Measurements from ENCODE around the gene PAF1. TPM values are rescaled to one million over a fixed set of nuclear protein-coding genes. Genes with fewer than 3 reads are reported as not detected.

Gene PAF1
- total and polyA plus RNA-seq, 2 of the 13 experiments (the other 11 are each of a cell fraction or from before 2014, with no cell fraction given), result 30.2 to 31.1 TPM

DNA sequence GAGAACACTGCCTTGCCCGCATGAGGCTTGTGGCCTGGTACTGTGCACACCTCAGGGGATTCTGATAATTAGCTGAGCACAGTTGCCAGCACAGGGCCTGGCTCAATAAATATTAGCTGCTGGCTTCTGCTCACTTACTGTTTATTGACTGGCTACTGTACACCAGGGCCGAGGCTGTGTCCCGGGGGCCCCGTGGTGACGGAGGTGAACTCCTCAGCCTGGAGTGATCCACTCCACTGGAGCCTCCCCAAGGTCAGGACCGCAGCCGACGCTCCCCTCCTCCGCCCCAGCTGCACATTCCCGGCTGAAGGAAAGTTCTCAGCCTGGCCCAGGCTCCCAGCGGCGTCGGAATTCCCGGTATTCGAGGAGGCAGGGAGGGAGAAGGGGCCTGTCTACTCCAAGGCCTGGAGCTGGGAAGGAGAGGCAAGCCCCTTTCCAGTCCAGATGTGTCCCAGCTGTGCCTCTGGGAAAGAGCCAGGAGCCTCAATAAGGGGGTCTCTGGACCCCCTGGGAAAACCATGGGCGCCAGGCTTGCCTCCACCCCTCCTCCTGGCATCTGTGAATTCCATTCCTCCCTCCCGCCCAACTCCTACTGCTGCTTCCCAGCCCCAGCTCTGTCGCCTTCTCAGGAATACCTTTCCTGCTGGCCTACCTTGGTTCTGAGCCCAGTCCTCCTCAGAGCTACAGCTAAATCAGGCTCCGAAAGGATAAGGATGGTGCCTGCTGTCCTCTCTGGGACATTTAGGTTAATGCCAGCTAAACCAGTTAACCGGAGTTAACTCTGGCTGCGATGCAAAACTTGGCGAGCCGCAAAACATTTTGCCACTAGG, 37.6 kb upstream of the PAF1 start (continued):
- TF ChIP-seq ZNF234 (CRISPR knock-in tag; conservative IDR thresholded peaks at IDR 0.05) (no peak), HNF1A (IDR thresholded peaks at IDR 0.05; ENCODE audit: low read depth) (no peak), HNF1A (CRISPR knock-in tag; IDR thresholded peaks at IDR 0.05; ENCODE audit: borderline replicate concordance) (no peak), ZNF501 (CRISPR knock-in tag; IDR thresholded peaks at IDR 0.05) (peak; percentile 53), ZNF331 (CRISPR knock-in tag; IDR thresholded peaks at IDR 0.05) (peak; percentile 49; the same call in 1 of the 2 replicates), ZNF615 (CRISPR knock-in tag; IDR thresholded peaks at IDR 0.05; ENCODE audit: borderline replicate concordance) (no peak), ZC3H13 (CRISPR knock-in tag; IDR thresholded peaks at IDR 0.05) (no peak), KDM6A (CRISPR knock-in tag; IDR thresholded peaks at IDR 0.05; ENCODE audit: low read depth) (no peak), MXI1 (IDR thresholded peaks at IDR 0.05; ENCODE audit: borderline replicate concordance, low read depth, low read length) (no peak), ZNF713 (CRISPR knock-in tag; IDR thresholded peaks at IDR 0.05) (no peak), FOXC1 (CRISPR knock-in tag; IDR thresholded peaks at IDR 0.05; ENCODE audit: borderline replicate concordance) (no peak), PLSCR1 (CRISPR knock-in tag; IDR thresholded peaks at IDR 0.05; ENCODE audit: borderline replicate concordance) (no peak)
- TF ChIP-seq, protein P1, sequence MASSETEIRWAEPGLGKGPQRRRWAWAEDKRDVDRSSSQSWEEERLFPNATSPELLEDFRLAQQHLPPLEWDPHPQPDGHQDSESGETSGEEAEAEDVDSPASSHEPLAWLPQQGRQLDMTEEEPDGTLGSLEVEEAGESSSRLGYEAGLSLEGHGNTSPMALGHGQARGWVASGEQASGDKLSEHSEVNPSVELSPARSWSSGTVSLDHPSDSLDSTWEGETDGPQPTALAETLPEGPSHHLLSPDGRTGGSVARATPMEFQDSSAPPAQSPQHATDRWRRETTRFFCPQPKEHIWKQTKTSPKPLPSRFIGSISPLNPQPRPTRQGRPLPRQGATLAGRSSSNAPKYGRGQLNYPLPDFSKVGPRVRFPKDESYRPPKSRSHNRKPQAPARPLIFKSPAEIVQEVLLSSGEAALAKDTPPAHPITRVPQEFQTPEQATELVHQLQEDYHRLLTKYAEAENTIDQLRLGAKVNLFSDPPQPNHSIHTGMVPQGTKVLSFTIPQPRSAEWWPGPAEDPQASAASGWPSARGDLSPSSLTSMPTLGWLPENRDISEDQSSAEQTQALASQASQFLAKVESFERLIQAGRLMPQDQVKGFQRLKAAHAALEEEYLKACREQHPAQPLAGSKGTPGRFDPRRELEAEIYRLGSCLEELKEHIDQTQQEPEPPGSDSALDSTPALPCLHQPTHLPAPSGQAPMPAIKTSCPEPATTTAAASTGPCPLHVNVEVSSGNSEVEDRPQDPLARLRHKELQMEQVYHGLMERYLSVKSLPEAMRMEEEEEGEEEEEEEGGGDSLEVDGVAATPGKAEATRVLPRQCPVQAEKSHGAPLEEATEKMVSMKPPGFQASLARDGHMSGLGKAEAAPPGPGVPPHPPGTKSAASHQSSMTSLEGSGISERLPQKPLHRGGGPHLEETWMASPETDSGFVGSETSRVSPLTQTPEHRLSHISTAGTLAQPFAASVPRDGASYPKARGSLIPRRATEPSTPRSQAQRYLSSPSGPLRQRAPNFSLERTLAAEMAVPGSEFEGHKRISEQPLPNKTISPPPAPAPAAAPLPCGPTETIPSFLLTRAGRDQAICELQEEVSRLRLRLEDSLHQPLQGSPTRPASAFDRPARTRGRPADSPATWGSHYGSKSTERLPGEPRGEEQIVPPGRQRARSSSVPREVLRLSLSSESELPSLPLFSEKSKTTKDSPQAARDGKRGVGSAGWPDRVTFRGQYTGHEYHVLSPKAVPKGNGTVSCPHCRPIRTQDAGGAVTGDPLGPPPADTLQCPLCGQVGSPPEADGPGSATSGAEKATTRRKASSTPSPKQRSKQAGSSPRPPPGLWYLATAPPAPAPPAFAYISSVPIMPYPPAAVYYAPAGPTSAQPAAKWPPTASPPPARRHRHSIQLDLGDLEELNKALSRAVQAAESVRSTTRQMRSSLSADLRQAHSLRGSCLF (CRISPR knock-in tag; IDR thresholded peaks at IDR 0.05; ENCODE audit: borderline replicate concordance), result no peak
- TF ChIP-seq, protein P2, sequence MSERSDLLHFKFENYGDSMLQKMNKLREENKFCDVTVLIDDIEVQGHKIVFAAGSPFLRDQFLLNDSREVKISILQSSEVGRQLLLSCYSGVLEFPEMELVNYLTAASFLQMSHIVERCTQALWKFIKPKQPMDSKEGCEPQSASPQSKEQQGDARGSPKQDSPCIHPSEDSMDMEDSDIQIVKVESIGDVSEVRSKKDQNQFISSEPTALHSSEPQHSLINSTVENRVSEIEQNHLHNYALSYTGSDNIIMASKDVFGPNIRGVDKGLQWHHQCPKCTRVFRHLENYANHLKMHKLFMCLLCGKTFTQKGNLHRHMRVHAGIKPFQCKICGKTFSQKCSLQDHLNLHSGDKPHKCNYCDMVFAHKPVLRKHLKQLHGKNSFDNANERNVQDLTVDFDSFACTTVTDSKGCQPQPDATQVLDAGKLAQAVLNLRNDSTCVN (CRISPR knock-in tag; IDR thresholded peaks at IDR 0.05; ENCODE audit: borderline replicate concordance), result 0 out of 2 replicates have a peak, but pooled peaks have one; percentile 22

Measured in HepG2 (cell line).